GM21825 (cell line): ENCODE results near the gene S100A5.
A peak's percentile ranks its signal among the peaks of the same experiment; 100 is the strongest.
"Not testable (repeated sequence)": the region's sequence is repeated elsewhere in the genome, so short reads cannot be mapped to it uniquely, and the experiment has no call there.

Experiments used
- ATAC-seq: cut with Tn5 transposase; IDR thresholded peaks from one replicate; pipeline ENCODE4 v1.9.1; 2021; ENCODE audit warnings: mild to moderate bottlenecking, moderate library complexity; ENCODE audit not compliant: unreplicated experiment

Gene S100A5, protein sequence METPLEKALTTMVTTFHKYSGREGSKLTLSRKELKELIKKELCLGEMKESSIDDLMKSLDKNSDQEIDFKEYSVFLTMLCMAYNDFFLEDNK

GRCh38 chr1:153540394-153541361, at the start of gene S100A5:
TSS of gene S100A5 (minus strand) at chr1:153540934. CDS start at chr1:153540191, 743 bp downstream.
- ATAC-seq = no peak

DNA sequence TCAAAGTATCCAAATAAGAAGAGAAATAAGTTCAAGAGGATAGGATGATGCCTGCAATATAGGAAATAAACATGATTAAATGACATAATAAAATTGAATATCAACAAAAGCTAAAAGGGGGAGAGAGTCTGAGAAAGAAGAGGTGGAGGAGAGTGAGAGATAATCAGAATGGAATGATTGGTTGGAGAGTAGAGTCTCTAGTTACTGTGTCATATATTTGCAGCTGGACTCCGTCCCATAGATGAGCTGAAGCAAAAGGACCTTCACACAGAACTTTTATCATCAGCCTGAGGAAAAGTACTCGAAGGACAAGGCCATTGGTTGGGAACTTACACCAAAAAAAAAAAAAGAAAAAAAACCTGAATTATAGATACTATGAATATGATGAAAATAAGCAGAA, 47.7 kb upstream of the S100A5 start:
- no peak for ATAC-seq

DNA sequence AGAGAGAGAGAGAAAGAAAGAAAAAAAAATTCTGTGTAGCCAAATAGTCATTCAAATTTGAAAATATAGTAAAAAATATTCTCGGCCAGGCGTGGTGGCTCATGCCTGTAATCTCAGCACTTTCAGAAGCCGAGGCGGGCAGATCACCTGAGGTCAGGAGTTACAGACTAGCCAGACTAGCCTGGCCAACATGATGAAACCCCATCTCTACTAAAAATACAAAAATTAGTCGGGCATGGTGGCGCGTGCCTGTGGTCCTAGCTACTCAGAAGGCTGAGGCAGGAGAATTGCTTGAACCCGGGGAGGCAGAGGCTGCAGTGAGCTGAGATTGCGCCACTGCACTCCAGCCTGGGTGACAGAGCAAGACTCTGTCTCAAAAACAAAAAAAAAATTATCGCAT, 47.3 kb upstream of the S100A5 start:
- not testable (repeated sequence) for ATAC-seq

DNA sequence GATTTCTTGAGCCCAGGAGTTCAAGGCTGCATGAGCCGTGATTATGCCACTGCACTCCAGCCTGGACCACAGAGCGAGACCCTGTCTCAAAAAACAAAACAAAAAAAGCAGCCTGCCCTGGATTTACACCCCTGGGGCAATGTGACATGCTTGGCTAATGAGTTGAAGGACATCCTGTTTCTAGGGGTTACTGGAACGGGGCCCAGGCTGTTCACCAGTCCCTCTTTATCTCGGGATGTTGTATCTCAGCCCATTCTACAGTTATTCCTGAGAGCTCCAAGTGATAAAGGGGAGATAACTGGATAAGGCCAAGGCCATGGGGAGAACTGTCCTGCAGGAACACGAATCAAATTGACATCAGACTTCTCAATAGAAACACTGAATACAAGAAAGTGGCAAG, 46.6 kb upstream of the S100A5 start:
- no peak for ATAC-seq

DNA sequence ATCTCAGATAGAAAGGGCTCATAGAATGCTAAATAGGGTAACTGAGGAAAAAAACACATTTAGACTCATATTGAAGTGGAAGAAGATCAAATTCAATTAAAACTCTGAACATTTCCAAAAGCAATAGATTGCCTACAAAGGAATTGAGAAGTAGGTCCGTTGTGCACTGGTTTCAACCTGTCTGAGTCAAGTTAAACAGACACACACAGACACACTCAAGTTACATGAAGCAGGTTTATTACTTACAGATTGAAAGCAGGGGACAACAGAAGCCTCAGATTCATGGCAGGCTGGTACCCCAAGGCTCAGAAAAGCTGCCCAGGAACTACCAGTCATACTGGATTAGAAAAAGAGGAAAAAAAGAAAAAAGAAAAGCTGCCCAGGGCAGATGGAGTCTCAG, 45.6 kb upstream of the S100A5 start:
- ATAC-seq = no peak

- no peak for ATAC-seq
Measured at GRCh38 chr1:153585006-153585405, 44.3 kb upstream of the S100A5 start.

- no peak for ATAC-seq
Measured at GRCh38 chr1:153583976-153584375, 43.2 kb upstream of the S100A5 start.

DNA sequence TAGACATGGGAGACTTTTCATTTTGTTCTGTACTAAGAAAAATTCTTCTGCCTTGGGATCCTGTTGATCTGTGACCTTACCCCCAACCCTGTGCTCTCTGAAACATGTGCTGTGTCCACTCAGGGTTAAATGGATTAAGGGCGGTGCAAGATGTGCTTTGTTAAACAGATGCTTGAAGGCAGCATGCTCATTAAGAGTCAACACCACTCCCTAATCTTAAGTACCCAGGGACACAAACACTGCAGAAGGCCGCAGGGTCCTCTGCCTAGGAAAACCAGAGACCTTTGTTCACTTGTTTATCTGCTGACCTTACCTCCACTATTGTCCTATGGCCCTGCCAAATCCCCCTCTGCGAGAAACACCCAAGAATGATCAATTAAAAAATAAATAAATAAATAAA, 42.8 kb upstream of the S100A5 start:
- ATAC-seq = not testable (repeated sequence)

DNA sequence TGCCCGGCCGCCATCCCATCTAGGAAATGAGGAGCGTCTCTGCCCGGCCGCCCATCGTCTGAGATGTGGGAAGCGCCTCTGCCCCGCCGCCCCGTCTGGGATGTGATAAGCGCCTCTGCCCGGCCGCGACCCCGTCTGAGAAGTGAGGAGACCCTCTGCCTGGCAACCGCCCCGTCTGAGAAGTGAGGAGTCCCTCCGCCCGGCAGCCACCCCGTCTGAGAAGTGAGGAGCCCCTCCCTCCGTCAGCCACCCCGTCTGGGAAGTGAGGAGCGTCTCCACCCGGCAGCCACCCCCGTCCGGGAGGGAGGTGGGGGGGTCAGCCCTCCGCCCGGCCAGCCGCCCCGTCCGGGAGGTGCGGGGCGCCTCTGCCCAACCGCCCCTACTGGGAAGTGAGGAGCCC, 42.1 kb upstream of the S100A5 start:
- not testable (repeated sequence) for ATAC-seq

GRCh38 chr1:153578936-153579335, 38.2 kb upstream of the S100A5 start:
- ATAC-seq = no peak

- no peak for ATAC-seq
Measured at GRCh38 chr1:153578490-153578889, 37.8 kb upstream of the S100A5 start.

- ATAC-seq = no peak
Measured at GRCh38 chr1:153577624-153578051, 36.9 kb upstream of the S100A5 start.

GRCh38 chr1:153577138-153577537, 36.4 kb upstream of the S100A5 start:
- ATAC-seq = no peak

DNA sequence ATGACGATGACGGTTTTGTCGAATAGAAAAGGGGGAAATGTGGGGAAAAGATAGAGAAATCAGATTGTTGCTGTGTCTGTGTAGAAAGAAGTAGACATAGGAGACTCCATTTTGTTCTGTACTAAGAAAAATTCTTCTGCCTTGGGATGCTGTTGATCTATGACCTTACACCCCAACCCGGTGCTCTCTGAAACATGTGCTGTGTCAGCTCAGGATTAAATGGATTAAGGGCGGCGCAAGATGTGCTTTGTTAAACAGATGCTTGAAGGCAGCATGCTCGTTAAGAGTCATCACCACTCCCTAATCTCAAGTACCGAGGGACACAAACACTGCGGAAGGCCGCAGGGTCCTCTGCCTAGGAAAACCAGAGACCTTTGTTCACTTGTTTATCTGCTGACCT, 34.8 kb upstream of the S100A5 start:
- ATAC-seq = not testable (repeated sequence)

DNA sequence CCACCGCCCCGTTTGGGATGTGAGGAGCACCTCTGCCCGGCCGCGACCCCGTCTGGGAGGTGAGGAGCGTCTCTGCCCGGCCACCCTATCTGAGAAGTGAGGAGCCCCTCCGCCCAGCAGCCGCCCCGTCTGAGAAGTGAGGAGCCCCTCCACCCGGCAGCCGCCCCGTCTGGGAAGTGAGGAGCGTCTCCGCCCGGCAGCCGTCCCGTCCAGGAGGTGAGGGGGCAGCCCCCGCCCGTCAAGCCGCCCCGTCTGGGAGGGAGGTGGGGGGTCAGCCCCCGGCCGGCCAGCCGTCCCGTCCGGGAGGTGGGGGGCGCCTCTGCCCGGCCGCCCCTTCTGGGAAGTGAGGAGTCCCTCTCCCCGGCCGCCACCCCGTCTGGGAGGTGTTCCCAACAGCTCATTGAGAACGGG, 34.4 kb upstream of the S100A5 start:
- not testable (repeated sequence) for ATAC-seq

DNA sequence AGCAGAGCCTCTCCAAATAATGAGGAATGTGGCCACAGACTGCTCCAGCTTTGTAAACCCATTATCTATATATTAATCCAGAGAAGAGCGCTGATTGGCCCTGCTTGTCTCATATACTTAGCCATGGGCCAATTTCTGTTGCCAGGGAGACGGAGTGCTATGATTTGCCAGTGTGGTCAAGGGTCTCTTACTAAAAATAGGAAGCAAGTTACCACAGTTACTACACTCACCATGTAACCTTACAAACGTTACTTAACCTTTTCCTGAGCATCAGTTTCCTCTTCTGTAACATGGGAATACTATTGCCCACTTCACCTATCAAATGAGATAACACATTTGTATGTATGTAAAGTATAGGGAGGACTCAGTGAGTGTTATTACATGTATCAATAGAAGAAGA, 32.6 kb upstream of the S100A5 start:
- no peak for ATAC-seq

GRCh38 chr1:153572569-153573015, 31.9 kb upstream of the S100A5 start:
- ATAC-seq = peak; percentile 64

DNA sequence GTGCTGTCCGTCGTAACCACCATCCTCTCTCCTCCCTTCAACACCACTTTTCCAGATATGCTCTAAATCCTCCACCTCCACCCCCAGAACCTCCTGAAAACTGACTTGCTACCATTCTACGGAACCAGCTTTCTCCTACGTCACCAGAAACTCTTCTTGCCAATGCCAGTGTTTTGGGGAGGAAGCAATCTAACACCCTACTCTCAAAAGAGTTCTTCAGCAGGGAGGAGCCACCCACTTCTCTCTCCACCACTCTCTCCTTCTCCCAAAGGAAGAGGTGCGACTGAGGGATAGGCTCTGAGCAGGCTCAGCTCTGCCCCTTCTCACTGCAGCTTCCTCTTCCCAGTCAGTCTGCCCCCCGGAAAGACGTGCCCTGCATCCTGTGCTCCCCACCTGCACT, 31.0 kb upstream of the S100A5 start:
- ATAC-seq = no peak

GRCh38 chr1:153570874-153571273, 30.1 kb upstream of the S100A5 start:
- ATAC-seq = no peak

DNA sequence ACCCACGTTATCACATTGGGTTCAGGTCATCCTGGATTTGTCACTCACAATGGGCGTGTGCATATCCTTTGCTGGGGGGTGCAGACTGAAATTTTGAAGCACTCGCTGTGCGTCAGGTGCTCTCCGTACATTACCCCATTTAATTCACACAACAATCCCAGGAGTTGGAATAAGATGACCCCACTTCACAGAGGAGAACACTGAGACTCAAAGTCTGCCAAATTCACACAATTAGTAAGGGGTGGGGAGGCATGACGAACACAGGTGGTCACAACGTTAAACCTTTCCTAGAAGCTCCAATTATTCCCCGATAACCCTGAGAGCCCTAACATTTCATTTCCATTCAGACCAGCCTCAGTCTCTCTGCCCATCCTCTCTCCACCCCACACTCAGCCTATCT, 28.7 kb upstream of the S100A5 start:
- no peak for ATAC-seq

DNA sequence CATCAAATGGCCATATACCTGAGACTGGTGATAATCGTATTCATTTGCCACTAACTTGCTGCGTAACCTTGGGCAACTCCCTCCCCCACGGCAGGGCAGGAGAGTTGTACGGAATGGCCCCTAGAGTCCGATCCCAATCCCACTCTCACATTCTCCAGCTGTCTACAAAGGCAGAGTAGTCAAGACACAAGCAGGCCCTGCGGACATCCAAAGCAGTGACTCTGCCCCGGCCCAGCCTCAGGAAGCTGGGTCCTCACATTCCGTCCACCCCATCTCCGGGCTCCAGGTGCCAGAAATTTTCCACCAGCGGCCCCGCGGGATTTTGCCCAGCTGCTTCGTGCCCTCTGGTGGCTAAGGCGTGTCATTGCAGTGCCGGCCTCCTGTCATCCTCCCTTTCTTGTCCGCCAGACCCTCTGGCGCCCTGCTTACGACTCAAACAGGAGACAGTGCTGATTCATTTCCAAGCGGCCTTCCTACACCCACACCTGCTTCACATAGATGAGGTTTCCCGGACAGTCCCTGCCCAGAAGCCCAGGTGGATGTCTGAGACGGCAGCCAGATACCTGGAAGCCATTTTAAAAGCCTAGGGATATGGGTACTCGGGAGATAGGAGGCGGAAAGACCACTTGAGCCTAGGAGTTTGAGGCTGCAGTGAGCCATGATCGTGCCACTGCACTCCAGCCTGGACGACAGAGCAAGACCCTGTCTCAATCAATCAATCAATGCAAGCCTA, 27.8 kb upstream of the S100A5 start:
- ATAC-seq = no peak
